NCI-H1105 (cell line): ENCODE results near the gene ZNF618.
"Not testable (repeated sequence)": the region's sequence is repeated elsewhere in the genome, so short reads cannot be mapped to it uniquely, and the experiment has no call there.

ENCODE experiments used
- DNase-seq: peaks from one replicate; lab custom pipeline; 2025; lab: John Stamatoyannopoulos, UW

The ZNF618 gene

GRCh38 chr9:114038724-114039313 is 162.7 kb downstream of the ZNF618 start:
- no peak for DNase-seq

DNA sequence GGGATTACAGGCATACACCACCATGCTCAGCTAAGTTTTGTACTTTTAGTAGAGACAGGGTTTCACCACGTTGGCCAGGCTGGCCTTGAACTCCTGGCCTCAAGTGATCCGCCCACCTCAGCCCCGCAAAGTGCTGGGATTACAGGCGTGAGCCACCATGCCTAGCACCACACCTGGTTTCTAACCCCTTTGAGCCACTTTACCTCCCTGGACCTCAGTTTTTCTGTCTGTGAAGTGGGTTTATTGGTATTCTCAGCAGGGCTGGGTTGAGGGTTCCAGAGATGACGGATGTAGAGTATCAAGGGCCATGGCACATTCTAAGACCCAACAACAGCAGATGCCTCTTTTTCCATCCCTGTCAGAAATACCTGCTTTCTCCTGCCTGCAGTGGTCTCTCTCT is 163.4 kb downstream of the ZNF618 start:
- DNase-seq, result no peak

DNA sequence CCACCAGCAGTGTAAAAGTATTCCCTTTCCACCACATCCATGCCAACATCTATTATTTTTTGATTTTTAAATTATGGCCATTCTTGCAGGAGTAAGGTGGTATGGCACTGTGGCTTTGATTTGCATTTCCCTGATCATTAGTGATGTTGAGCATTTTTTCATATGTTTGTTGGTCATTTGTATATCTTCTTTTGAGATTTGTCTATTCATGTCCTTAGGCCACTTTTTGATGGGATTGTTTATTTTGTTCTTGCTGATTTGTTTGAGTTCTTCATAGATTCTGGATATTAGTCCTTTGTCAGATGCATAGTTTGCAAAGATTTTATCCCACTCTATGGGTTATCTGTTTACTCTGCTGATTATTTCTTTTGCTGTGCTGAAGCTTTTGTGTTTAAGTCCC is 167.6 kb downstream of the ZNF618 start:
- DNase-seq, result not testable (repeated sequence)

GRCh38 chr9:114046237-114046755 is 170.2 kb downstream of the ZNF618 start:
- no peak for DNase-seq

- no peak for DNase-seq
Observed at GRCh38 chr9:114046875-114047274, 170.8 kb downstream of the ZNF618 start.

DNA sequence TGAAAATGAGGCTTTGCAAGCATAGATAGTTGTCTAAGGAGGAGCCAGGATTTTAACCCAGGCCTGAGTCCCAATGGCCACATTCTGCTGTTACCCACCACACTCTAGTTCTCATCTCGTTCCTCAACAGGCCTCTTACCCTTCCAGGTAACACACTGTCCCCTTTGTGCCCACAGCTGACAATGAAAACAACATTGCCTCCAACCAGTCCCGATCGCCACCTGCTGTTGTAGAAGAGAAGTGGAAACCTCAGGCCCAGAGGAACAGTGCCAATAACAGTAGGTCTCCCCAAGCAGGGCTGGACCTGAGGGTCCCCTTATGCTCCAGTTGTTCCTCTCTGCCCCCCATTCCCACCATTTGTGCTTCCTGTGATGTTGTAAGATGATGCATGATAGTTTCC is 171.6 kb downstream of the ZNF618 start:
- DNase-seq, result no peak

DNA sequence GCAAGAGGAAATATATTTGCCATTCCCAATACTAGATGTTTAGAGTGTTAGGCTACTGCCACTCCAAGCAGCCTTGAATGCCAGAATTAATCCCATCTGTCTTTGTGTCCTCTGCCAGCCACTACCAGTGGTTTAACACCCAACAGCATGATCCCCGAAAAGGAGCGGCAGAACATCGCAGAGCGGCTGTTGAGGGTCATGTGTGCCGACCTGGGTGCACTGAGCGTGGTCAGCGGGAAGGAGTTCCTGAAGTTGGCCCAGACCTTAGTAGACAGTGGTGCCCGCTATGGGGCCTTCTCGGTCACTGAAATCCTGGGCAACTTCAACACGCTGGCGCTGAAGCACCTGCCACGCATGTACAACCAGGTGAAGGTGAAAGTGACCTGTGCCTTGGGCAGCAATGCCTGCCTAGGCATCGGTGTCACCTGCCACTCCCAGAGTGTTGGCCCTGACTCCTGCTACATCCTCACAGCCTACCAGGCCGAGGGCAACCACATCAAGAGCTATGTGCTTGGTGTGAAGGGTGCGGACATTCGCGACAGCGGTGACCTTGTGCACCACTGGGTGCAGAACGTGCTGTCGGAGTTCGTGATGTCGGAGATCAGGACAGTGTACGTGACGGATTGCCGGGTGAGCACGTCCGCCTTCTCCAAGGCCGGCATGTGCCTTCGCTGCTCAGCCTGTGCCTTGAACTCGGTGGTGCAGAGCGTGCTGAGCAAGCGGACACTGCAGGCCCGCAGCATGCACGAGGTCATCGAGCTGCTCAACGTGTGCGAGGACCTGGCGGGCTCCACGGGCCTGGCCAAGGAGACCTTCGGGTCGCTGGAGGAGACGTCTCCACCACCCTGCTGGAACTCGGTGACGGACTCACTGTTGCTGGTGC is 172.7 kb downstream of the ZNF618 start:
- DNase-seq, result no peak

- no peak for DNase-seq
Observed at GRCh38 chr9:114049441-114050225, 173.5 kb downstream of the ZNF618 start.

- no peak for DNase-seq
Observed at GRCh38 chr9:114050226-114050568, 174.1 kb downstream of the ZNF618 start.

DNA sequence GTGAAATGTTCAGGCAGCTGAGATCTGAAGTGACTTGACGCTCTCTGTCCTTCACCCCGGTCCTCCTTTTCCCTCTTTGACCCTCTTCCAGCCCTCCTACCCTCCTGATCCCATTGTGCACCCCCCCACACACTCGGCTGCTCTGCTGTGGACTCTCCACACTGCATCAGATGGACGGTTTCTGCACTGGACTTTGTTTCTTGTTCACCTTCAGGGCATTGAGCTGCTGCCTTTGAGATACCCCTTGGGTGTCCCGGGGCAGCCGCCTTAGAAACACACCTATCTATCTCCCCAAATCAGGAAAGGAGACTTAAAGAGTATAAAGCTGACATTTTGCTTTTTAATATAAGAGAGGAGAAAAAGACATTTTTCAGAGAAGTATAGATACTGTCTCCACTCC is 174.5 kb downstream of the ZNF618 start:
- DNase-seq, result no peak

DNA sequence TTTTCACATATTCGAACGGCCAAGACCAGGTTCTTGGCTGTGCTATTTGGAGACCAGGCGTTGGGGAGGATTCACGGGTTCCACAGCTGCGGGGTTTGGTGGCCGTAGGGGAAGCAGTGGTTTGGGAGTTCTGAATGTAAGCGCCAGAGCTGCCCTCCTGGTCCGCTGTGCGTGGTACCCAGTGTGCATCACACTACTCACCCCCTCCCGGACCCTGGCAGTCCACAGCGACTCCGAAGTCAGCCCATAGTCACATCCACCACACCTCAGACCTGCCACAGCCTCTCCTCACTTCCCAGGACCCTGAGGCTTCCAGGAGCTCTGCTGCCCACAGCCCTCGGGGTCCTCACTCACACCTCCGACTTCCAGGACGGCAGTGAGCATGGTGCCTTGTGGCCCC is 175.2 kb downstream of the ZNF618 start:
- DNase-seq, result no peak

DNA sequence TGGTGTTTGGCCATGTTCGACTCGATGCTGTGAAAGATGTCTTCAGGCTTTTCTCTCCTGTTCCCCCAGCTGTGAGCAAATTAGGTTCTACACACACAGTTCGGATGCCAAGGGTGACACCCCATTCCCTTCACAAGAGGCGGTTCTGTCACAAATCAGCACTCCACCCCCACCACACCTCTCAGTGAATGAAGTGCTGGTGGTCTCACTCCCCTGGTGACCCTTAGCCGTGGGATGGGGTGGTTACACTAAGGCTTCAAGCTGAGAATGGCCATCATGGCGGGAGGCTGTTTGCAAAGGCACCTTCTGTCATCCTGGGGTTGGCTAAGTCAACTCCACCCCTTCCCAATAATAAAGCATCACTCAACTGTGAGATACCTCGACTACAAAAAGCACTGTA is 175.6 kb downstream of the ZNF618 start:
- no peak for DNase-seq

GRCh38 chr9:114053246-114054005 is 177.3 kb downstream of the ZNF618 start:
- DNase-seq, result no peak

DNA sequence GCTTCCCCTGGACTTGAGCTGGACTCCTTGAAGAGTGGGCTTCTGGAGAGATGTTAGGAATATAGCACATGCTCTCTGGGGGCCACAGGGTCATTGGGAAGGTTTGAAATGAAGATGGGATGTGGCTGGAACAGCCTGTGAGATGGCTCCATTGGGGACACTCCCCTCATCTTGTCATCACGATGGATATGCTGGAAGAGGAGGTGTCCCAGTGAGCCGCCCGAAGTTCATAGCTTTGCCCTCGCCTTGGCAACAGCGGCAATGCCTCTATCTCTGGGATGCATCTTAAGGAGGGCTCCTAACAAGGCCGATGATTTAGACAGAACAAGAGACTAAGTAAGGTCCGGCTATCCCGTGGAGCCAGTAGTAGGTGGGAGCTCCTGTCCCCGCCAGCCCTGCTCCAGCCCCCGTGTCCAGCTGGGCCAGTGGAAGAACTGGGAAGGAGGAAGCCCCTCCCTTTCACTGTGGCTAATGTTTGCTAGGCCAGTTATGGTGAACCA is 178.1 kb downstream of the ZNF618 start:
- no peak for DNase-seq

- DNase-seq, result no peak
Observed at GRCh38 chr9:114055061-114055460, 179.0 kb downstream of the ZNF618 start.

- DNase-seq, result no peak
Observed at GRCh38 chr9:114055894-114056293, 179.8 kb downstream of the ZNF618 start.

DNA sequence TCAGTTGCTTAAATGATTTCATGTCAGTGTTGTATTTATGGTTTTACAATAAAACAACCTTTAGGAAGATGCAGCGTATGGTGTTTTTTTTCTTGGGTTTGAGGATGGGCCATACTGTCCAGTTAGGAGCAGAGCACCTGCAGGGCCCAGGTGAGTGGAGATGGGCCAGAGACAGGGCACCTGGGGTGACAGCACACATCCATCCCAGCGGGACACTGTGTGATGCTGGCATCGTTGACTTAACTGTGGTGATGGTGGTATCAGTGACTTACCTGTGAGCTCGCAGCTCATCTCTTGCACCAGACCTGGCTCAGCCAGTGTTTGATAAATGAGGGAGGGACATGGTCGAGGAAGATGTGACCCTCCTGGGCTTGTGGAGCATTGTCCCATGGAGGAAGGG is 180.4 kb downstream of the ZNF618 start:
- no peak for DNase-seq

- DNase-seq, result no peak
Observed at GRCh38 chr9:114057161-114057885, 181.2 kb downstream of the ZNF618 start.

DNA sequence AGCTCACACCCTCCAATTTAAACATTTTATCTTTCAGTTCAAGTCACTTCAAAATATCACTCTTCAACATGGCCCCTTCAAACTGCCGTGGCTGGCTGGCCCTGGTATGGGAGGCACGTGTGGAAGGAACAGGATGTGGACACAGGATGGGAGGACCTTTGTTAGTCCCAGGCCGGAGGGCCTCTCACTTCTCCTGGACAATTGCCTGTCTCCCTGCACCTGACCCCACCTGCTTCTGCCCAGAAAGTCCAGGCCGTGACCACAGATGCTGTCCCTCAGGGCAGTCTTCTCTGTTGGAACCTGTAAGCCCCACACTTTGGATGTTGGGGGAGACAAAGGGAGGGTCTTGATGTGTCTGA is 182.6 kb downstream of the ZNF618 start:
- no peak for DNase-seq

DNA sequence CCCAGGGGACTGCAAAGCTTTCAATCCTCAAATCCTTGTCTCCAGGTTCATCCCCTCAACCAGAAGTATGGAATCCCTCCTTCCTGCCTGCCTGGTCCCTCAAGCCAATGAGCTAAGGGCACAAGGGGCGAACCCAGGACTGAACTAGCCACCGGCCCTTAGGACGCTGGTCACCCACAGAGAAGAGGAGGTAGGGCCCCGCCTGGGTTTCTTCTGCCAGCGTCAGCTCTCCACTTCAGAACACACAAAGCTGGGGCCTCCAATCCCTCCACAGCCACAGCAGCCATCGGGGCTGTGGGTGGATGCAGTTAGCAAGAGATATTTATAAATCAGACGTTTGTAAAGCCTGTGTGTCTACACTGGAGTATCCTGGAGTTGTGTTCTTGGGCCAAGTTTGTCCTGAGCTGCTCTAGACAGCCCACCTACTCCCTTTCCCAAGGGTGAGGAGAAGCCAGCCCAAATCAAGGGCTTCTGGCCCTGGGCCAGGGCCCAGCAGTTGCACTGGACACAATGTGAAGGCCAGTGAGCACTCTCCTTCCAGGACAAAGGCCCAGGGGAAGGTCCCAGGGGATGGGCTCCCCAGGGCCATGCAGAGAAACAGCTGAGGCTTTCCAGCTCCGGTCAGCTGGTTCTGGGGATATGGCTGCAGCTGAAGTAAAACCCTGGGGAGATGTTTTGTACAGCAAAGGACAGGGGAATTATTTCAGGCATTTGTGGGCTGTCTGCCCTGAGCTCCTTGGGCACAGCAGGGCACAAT is 183.1 kb downstream of the ZNF618 start:
- no peak for DNase-seq
